Endodermal cell (in vitro differentiated cells): Measurements from ENCODE around the gene STRA8. TPM values are rescaled to one million over a fixed set of nuclear protein-coding genes. Genes with fewer than 3 reads are reported as not detected.

Source experiments
- DNase-seq: peaks from one replicate; pipeline ENCODE4 v3.0.0-alpha.2; 2017
- H3K27ac ChIP-seq: 2 replicates; pipeline ENCODE4 v1.5.1; 2013; ENCODE audit warnings: mild to moderate bottlenecking, low read depth, low read length, moderate library complexity
- H3K27me3 ChIP-seq: 2 replicates; pipeline ENCODE4 v1.6.1; 2013; ENCODE audit warnings: mild to moderate bottlenecking, low read length, moderate library complexity; ENCODE audit not compliant: insufficient read depth, control insufficient read depth, poor library complexity, severe bottlenecking
- H3K36me3 ChIP-seq: 2 replicates; pipeline ENCODE4 v1.7.0; 2013; ENCODE audit warnings: mild to moderate bottlenecking, low read length, moderate library complexity; ENCODE audit not compliant: control insufficient read depth, insufficient read depth
- H3K4me1 ChIP-seq: one replicate; pipeline ENCODE4 v1.7.0; 2013; ENCODE audit warnings: low read length; ENCODE audit not compliant: control insufficient read depth, insufficient read depth
- H3K4me3 ChIP-seq: 2 replicates; pipeline ENCODE4 v1.5.1; 2013; ENCODE audit warnings: mild to moderate bottlenecking, low read length, moderate library complexity
- H3K9ac ChIP-seq: 2 replicates; pipeline ENCODE4 v1.6.1; 2013; ENCODE audit warnings: mild to moderate bottlenecking, low read length, moderate library complexity; ENCODE audit not compliant: poor library complexity, severe bottlenecking; ENCODE audit errors: extremely low read depth
- H3K9me3 ChIP-seq: 2 replicates; pipeline ENCODE4 v1.6.1; 2013; ENCODE audit warnings: mild to moderate bottlenecking, low read length, moderate library complexity; ENCODE audit not compliant: control insufficient read depth
- H3K27ac Mint-ChIP-seq: 2 replicates; pipeline ENCODE4 v1.8.0; 2020; ENCODE audit warnings: mixed read lengths
- H3K27me3 Mint-ChIP-seq: 2 replicates; pipeline ENCODE4 v1.8.0; 2021; ENCODE audit warnings: mild to moderate bottlenecking, mixed read lengths; ENCODE audit not compliant: insufficient read depth
- H3K36me3 Mint-ChIP-seq: 2 replicates; pipeline ENCODE4 v1.8.0; 2020; ENCODE audit warnings: low read depth, mixed read lengths
- H3K4me1 Mint-ChIP-seq: 2 replicates; pipeline ENCODE4 v1.8.0; 2020; ENCODE audit warnings: mixed read lengths
- H3K4me3 Mint-ChIP-seq: 2 replicates; pipeline ENCODE4 v1.8.0; 2020; ENCODE audit warnings: mild to moderate bottlenecking, moderate library complexity, mixed read lengths
- H3K9me3 Mint-ChIP-seq: 2 replicates; pipeline ENCODE4 v1.8.0; 2020; ENCODE audit warnings: mild to moderate bottlenecking, mixed read lengths
- CTCF ChIP-seq: fragments of 200-600 bp; sonication (generic); conservative IDR thresholded peaks from 2 replicates; pipeline ENCODE4 v1.5.0; 2021; ENCODE audit warnings: antibody characterized with exemption, mild to moderate bottlenecking
- WGBS, 2 experiments: methylation state at CpG; one replicate each; pipeline versions ENCODE4 v1.1.5 to v1.1.7; 2013; ENCODE audit warnings: missing lambda C conversion rate in 2 of 2, mixed read lengths in 1 of 2; ENCODE audit not compliant: insufficient coverage in 1 of 2, insufficient read length in 1 of 2; 5-methylcytosine and 5-hydroxymethylcytosine counted together
- total RNA-seq, 2 donors: library from RNA; stranded (reverse); fragmentation: NEBNext Ultra II Directional in 1 of 2; extraction: Animal tissue kit (Norgen Biotek cat#: 25700) in 1 of 2; gene quantifications; 2 replicates in 1 of 2; 3 replicates in 1 of 2; pipeline ENCODE4 v1.2.1, GENCODE V29; 2021

Gene STRA8
- total RNA-seq, 2 donors from 2014 or later: not detected

GRCh38 chr7:135263321-135263970 lies 29.8 kb downstream of the STRA8 start:
- H3K27me3 Mint-ChIP-seq: no peaks in the 10 kb centered on the region
- no peak for TF ChIP-seq CTCF
- 93 to 99% methylated on average over 7 to 11 of the region's 11 CpGs for WGBS, 2 experiments

GRCh38 chr7:135265637-135266036 lies 32.0 kb downstream of the STRA8 start:
- 78% methylated on average over 1 of the region's 1 CpG; no CpG with 5 or more reads in 1 of the 2 experiments for WGBS, 2 experiments
- Mint-ChIP-seq H3K4me3 (no peak overlapping the region), H3K4me1 (no peaks in the 10 kb centered on the region), H3K36me3 (no peaks in the 10 kb centered on the region), H3K27me3 (no peaks in the 10 kb centered on the region), H3K9me3 (peaks cover 18% of the 10 kb centered on the region), H3K27ac (no peak overlapping the region)
- Histone ChIP-seq H3K4me1 (no peaks in the 10 kb centered on the region), H3K9me3 (no peaks in the 10 kb centered on the region), H3K4me3 (no peak overlapping the region), H3K36me3 (no peaks in the 10 kb centered on the region), H3K27me3 (no peaks in the 10 kb centered on the region), H3K27ac (no peak overlapping the region), H3K9ac (no peak overlapping the region)
- no peak for DNase-seq
- no peak for TF ChIP-seq CTCF

More at GRCh38 chr7:135263321-135263970, 29.8 kb downstream of the STRA8 start:
- Mint-ChIP-seq H3K36me3 (no peaks in the 10 kb centered on the region), H3K4me3 (no peak overlapping the region), H3K27ac (no peak overlapping the region), H3K9me3 (peaks cover 18% of the 10 kb centered on the region), H3K4me1 (no peaks in the 10 kb centered on the region)
- H3K9me3 ChIP-seq: no peaks in the 10 kb centered on the region
- DNase-seq: peak; percentile 24
- H3K9ac ChIP-seq: no peak overlapping the region
- no peak overlapping the region for H3K4me3 ChIP-seq
- no peaks in the 10 kb centered on the region for H3K4me1 ChIP-seq
- no peaks in the 10 kb centered on the region for H3K27me3 ChIP-seq
- no peaks in the 10 kb centered on the region for H3K36me3 ChIP-seq
- H3K27ac ChIP-seq: no peak overlapping the region

- WGBS, 2 experiments: 96 to 97% methylated on average over 7 to 11 of the region's 11 CpGs
- no peak for TF ChIP-seq CTCF
- H3K4me3 Mint-ChIP-seq: no peak overlapping the region
- Histone ChIP-seq H3K4me1 (no peaks in the 10 kb centered on the region), H3K9ac (no peak overlapping the region), H3K27me3 (no peaks in the 10 kb centered on the region), H3K27ac (no peak overlapping the region), H3K36me3 (no peaks in the 10 kb centered on the region), H3K4me3 (no peak overlapping the region), H3K9me3 (no peaks in the 10 kb centered on the region)
- DNase-seq: peak; percentile 20
- peaks cover 5% of the 10 kb centered on the region for H3K27me3 Mint-ChIP-seq
- H3K9me3 Mint-ChIP-seq: peaks cover 27% of the 10 kb centered on the region
- no peaks in the 10 kb centered on the region for H3K36me3 Mint-ChIP-seq
- H3K4me1 Mint-ChIP-seq: peaks cover 2% of the 10 kb centered on the region
- H3K27ac Mint-ChIP-seq: no peak overlapping the region
These were observed 36.3 kb downstream of the STRA8 start for GRCh38 chr7:135269921-135270320.
